Left ventricle myocardium inferior (tissue), 1 donor: ENCODE results near the gene MMEL1. TPM values are rescaled to one million over a fixed set of nuclear protein-coding genes. Genes with fewer than 3 reads are reported as not detected.
A peak's percentile ranks its signal among the peaks of the same experiment; 100 is the strongest.
"Not testable (repeated sequence)": the region's sequence is repeated elsewhere in the genome, so short reads cannot be mapped to it uniquely, and the experiment has no call there.

Experiments used
- DNase-seq: peaks from one replicate; pipeline ENCODE4 v3.0.0-alpha.2; 2020
- H3K27ac ChIP-seq: fragments of 200-600 bp; replicated peaks from 2 replicates; pipeline ENCODE4 v1.8.0; 2021
- H3K27me3 ChIP-seq: fragments of 200-600 bp; 2 replicates; pipeline ENCODE4 v1.8.0; 2021; ENCODE audit warnings: low read depth
- H3K36me3 ChIP-seq: fragments of 200-600 bp; 2 replicates; pipeline ENCODE4 v1.8.0; 2021
- H3K4me1 ChIP-seq: fragments of 200-600 bp; 2 replicates; pipeline ENCODE4 v1.8.0; 2021
- H3K4me3 ChIP-seq: fragments of 200-600 bp; 2 replicates; pipeline ENCODE4 v1.8.0; 2021; ENCODE audit warnings: mild to moderate bottlenecking, moderate library complexity
- H3K9me3 ChIP-seq: fragments of 200-600 bp; replicated peaks from 2 replicates; pipeline ENCODE4 v1.8.0; 2021
- CTCF ChIP-seq: fragments of 200-600 bp; IDR thresholded peaks from 2 replicates; pipeline ENCODE4 v1.8.0; 2021; ENCODE audit warnings: antibody characterized with exemption, mild to moderate bottlenecking, borderline replicate concordance
- intact Hi-C: fragments of 100-400 bp; cut with micrococcal nuclease; formaldehyde crosslinking; loops from one replicate; pipeline ENCODE4 v1.11.0; 2022
- total RNA-seq: library from RNA; stranded (reverse); fragmentation: NEBNext Ultra II Directional; extraction: Animal tissue kit (Norgen Biotek cat#: 25700); gene quantifications from one replicate; pipeline ENCODE4 v1.2.1, GENCODE V29; 2021
- donor health status: DM: no; HTN: yes; CAD: no; lungs with severe emphysema.

Gene MMEL1
- total RNA-seq, 1 donor from 2014 or later, result 0.82 TPM

- no peak for DNase-seq
- H3K4me1 ChIP-seq, result peaks cover 10% of the 10 kb centered on the region
- H3K36me3 ChIP-seq, result no peaks in the 10 kb centered on the region
- no peaks in the 10 kb centered on the region for H3K9me3 ChIP-seq
- no peak overlapping the region for H3K27ac ChIP-seq
- intact Hi-C loops, result no loop called here
- peaks cover 99% of the 10 kb centered on the region for H3K27me3 ChIP-seq
- no peak for TF ChIP-seq CTCF
- H3K4me3 ChIP-seq, result peak overlapping the region; percentile 27
These were observed 4.5 kb downstream of the MMEL1 start for GRCh38 chr1:2628191-2628932.

GRCh38 chr1:2627746-2628145 is 5.1 kb downstream of the MMEL1 start:
- H3K4me3 ChIP-seq, result no peak overlapping the region
- H3K27me3 ChIP-seq, result peaks cover 94% of the 10 kb centered on the region
- no peak overlapping the region for H3K27ac ChIP-seq
- H3K4me1 ChIP-seq, result peaks cover 10% of the 10 kb centered on the region
- TF ChIP-seq CTCF, result no peak
- no peaks in the 10 kb centered on the region for H3K9me3 ChIP-seq
- H3K36me3 ChIP-seq, result no peaks in the 10 kb centered on the region
- no peak for DNase-seq
- intact Hi-C loops, result no loop called here

DNA sequence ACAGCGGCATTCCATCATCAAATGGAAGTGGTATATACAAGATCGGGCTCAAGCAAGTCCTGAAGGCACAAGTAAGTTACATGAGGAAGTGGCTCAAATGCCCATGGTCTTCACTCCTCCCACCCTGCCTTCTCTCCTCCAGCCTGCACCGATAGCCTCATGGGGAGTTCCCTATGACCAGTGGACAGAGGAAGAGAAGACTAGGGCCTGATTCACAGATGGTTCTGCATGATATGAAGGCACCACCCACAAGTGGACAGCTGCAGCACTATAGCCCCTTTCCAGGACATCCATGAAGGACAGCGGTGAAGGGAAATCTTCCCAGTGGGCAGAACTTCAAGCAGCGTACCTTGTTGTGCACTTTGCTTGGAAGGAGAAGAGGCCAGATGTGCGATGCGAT is 7.1 kb downstream of the MMEL1 start:
- DNase-seq, H3K9me3 ChIP-seq, H3K27ac ChIP-seq, intact Hi-C loops, H3K4me3 ChIP-seq, H3K36me3 ChIP-seq: not testable (repeated sequence)
- H3K27me3 ChIP-seq, result peaks cover 86% of the 10 kb centered on the region
- peaks cover 10% of the 10 kb centered on the region for H3K4me1 ChIP-seq

DNA sequence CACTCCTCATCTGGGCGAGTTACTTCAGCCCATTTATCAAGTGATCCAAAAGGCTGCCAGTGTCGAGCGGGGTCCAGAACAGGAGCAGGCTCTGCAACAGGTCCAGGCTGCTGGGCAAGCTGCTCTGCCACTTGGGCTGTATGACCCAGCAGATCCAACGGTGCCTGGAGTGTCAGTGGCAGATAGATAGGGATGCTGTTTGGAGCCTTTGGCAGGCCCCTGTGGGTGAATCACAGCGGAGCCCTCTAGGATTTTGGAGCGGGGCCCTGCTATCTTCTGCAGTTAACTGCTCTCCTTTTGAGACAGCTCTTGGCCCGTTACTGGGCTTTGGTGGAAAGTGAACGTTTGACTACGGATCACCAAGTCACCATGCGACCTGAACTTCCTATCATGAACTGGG is 7.5 kb downstream of the MMEL1 start:
- no peak for TF ChIP-seq CTCF
- no peaks in the 10 kb centered on the region for H3K36me3 ChIP-seq
- peaks cover 10% of the 10 kb centered on the region for H3K4me1 ChIP-seq
- H3K9me3 ChIP-seq, result peaks cover 6% of the 10 kb centered on the region
- no peak for DNase-seq
- no peak overlapping the region for H3K4me3 ChIP-seq
- H3K27me3 ChIP-seq, result peaks cover 86% of the 10 kb centered on the region
- intact Hi-C loops, result no loop called here
- no peak overlapping the region for H3K27ac ChIP-seq

GRCh38 chr1:2624735-2625300 is 8.0 kb downstream of the MMEL1 start:
- no peak overlapping the region for H3K27ac ChIP-seq
- H3K9me3 ChIP-seq, result peaks cover 10% of the 10 kb centered on the region
- intact Hi-C loops, result no loop called here
- H3K4me3 ChIP-seq, result no peak overlapping the region
- no peaks in the 10 kb centered on the region for H3K36me3 ChIP-seq
- H3K4me1 ChIP-seq, result peaks cover 10% of the 10 kb centered on the region
- TF ChIP-seq CTCF, result no peak
- no peak for DNase-seq
- H3K27me3 ChIP-seq, result peaks cover 86% of the 10 kb centered on the region
